ENCODE results near the gene SLC43A2.

GRCh38 chr17:1590747-1591473, 37.7 kb downstream of the SLC43A2 start:
- TF ChIP-seq CTCF (IDR thresholded peaks at IDR 0.05) (no peak), POLR2A (IDR thresholded peaks at IDR 0.05) (no peak)

All from Peyer's patch (tissue), 4 donors.